ENCODE results near the gene KIAA0513. TPM values are rescaled to one million over a fixed set of nuclear protein-coding genes. Genes with fewer than 3 reads are reported as not detected.

The KIAA0513 gene
- polyA plus RNA-seq, 1 experiment, result 10.0 TPM

GRCh38 chr16:84986102-84986501, 41.5 kb upstream of the KIAA0513 start:
- ChIA-PET CTCF (interaction anchor here (1.1 kb wide), 1 partner anchor 15 kb away, joined by 7 read pairs; no protein-coding TSS in a partner anchor), POLR2A (interaction anchor here (0.6 to 1.0 kb wide), 3 partner anchors 9 to 73 kb away, joined by 3 to 5 read pairs (median 4); no protein-coding TSS in a partner anchor)
- DNase-seq (ENCODE audit: low read depth, low spot score), result no peak
- Histone ChIP-seq H3K27ac (ENCODE audit: low read depth, low read length) (peak overlapping the region; percentile 82), H3K9me3 (ENCODE audit: control insufficient read depth, insufficient read depth, low read length) (peaks cover 6% of the 10 kb centered on the region; the same call in 1 of the 2 replicates), H3K4me3 (ENCODE audit: low read depth, low read length) (no peak overlapping the region), H3K27me3 (ENCODE audit: control insufficient read depth, insufficient read depth, low read length) (no peaks in the 10 kb centered on the region)
- TF ChIP-seq, protein P1, sequence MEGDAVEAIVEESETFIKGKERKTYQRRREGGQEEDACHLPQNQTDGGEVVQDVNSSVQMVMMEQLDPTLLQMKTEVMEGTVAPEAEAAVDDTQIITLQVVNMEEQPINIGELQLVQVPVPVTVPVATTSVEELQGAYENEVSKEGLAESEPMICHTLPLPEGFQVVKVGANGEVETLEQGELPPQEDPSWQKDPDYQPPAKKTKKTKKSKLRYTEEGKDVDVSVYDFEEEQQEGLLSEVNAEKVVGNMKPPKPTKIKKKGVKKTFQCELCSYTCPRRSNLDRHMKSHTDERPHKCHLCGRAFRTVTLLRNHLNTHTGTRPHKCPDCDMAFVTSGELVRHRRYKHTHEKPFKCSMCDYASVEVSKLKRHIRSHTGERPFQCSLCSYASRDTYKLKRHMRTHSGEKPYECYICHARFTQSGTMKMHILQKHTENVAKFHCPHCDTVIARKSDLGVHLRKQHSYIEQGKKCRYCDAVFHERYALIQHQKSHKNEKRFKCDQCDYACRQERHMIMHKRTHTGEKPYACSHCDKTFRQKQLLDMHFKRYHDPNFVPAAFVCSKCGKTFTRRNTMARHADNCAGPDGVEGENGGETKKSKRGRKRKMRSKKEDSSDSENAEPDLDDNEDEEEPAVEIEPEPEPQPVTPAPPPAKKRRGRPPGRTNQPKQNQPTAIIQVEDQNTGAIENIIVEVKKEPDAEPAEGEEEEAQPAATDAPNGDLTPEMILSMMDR (IDR thresholded peaks at IDR 0.05; ENCODE audit: low read depth, low read length), result no peak

- Histone ChIP-seq H3K4me3 (ENCODE audit: low read depth, low read length) (no peak overlapping the region), H3K9me3 (ENCODE audit: control insufficient read depth, insufficient read depth, low read length) (peaks cover 6% of the 10 kb centered on the region; the same call in 1 of the 2 replicates), H3K27ac (ENCODE audit: low read depth, low read length) (peak overlapping the region; percentile 31), H3K27me3 (ENCODE audit: control insufficient read depth, insufficient read depth, low read length) (no peaks in the 10 kb centered on the region)
- CTCF ChIA-PET, result no interaction called here
- TF ChIP-seq, protein P1 (IDR thresholded peaks at IDR 0.05; ENCODE audit: low read depth, low read length), result no peak
- POLR2A ChIA-PET, result interaction anchor here (1.0 kb wide), 1 partner anchor 8 kb away, joined by 5 read pairs; no protein-coding TSS in a partner anchor
- DNase-seq (ENCODE audit: low read depth, low spot score), result no peak
Measured at GRCh38 chr16:84986879-84987278, 40.7 kb upstream of the KIAA0513 start.

DNA sequence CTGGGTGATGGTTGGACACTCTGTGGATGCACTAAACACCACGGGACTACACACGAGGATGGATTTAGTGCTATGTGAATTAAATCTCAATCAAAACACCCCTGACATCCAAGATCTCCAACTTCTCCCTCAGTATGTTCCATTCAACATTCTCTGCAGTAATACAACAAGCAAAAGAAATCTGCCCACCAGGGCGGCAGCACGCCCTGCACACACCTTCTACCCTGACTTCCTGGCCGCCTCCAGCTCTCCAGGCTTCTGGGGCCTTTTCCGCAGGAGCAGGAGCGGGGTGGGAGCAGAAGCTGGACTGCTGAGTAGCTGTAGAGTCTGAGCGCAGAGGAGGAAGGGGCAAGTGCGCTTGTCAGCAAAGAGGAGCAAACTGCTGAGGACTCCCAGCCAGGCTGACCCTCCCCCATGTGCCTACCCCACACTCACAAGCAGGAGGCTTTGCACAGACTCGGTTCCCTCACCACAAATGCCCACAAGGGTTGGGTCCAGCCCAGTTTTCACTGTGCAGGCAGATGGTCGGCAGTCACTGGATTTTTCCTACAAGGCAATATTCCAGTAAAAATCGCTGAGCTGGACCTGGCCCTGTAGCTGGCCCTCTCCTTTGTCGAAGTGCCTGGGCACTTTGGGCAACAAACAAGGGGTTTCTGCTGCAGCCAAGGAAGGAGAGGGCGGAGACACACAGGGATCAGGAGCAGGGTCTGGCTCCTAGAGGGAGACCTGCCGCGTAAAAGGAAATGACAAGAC, 39.1 kb upstream of the KIAA0513 start:
- H3K27me3 ChIP-seq (ENCODE audit: control insufficient read depth, insufficient read depth, low read length), result no peaks in the 10 kb centered on the region
- ChIA-PET CTCF (no interaction called here), POLR2A (no interaction called here)
- H3K9me3 ChIP-seq (ENCODE audit: control insufficient read depth, insufficient read depth, low read length), result peaks cover 6% of the 10 kb centered on the region; the same call in 1 of the 2 replicates
- no peak overlapping the region for H3K4me3 ChIP-seq (ENCODE audit: low read depth, low read length)
- TF ChIP-seq, protein P1 (IDR thresholded peaks at IDR 0.05; ENCODE audit: low read depth, low read length), result no peak
- no peak overlapping the region for H3K27ac ChIP-seq (ENCODE audit: low read depth, low read length)
- DNase-seq (ENCODE audit: low read depth, low spot score), result no peak

GRCh38 chr16:84989749-84990620, 37.6 kb upstream of the KIAA0513 start:
- TF ChIP-seq, protein P1 (IDR thresholded peaks at IDR 0.05; ENCODE audit: low read depth, low read length), result no peak
- POLR2A ChIA-PET, result interaction anchor here (0.6 kb wide), 1 partner anchor 18 kb away, joined by 3 read pairs; no protein-coding TSS in a partner anchor
- no peak for DNase-seq (ENCODE audit: low read depth, low spot score)
- Histone ChIP-seq H3K27ac (ENCODE audit: low read depth, low read length) (no peak overlapping the region), H3K4me3 (ENCODE audit: low read depth, low read length) (no peak overlapping the region), H3K9me3 (ENCODE audit: control insufficient read depth, insufficient read depth, low read length) (peaks cover 6% of the 10 kb centered on the region; the same call in 1 of the 2 replicates), H3K27me3 (ENCODE audit: control insufficient read depth, insufficient read depth, low read length) (no peaks in the 10 kb centered on the region)
- CTCF ChIA-PET, result interaction anchor here (0.6 kb wide), 1 partner anchor 234 kb away, joined by 3 read pairs; no protein-coding TSS in a partner anchor
